Stomach (tissue), 9 donors: ENCODE results near the gene SORCS2. TPM values are rescaled to one million over a fixed set of nuclear protein-coding genes. Genes with fewer than 3 reads are reported as not detected.

Experiments used
- DNase-seq, 2 donors: peaks; one replicate each; pipeline versions ENCODE4 v3.0.0 to v3.0.0-alpha.2; 2013 to 2019
- H3K27ac ChIP-seq, 5 donors: fragments of 200-600 bp in 4 of 5; sonication (generic) in 4 of 5; one replicate each; pipeline ENCODE4 v1.5.1; 2013 to 2019; ENCODE audit warnings: mild to moderate bottlenecking in 1 of 5, moderate library complexity in 1 of 5
- H3K27me3 ChIP-seq, 3 donors: fragments of 200-600 bp; sonication (generic); one replicate each; pipeline ENCODE4 v1.5.1; 2017 to 2019; ENCODE audit warnings: mixed run types in 1 of 3
- H3K36me3 ChIP-seq, 4 donors: fragments of 200-600 bp; sonication (generic); 1 replicate in 3 of 4; 2 replicates in 1 of 4; pipeline ENCODE4 v1.5.1; 2016 to 2019
- H3K4me1 ChIP-seq, 4 donors: fragments of 200-600 bp; sonication (generic); one replicate each; pipeline ENCODE4 v1.5.1; 2016 to 2019
- H3K4me3 ChIP-seq, 4 donors: fragments of 200-600 bp; sonication (generic) in 3 of 4; one replicate each; pipeline ENCODE4 v1.5.1; 2016 to 2019; ENCODE audit warnings: mild to moderate bottlenecking in 1 of 4
- H3K9me3 ChIP-seq, 4 donors: fragments of 200-600 bp; sonication (generic); one replicate each; pipeline ENCODE4 v1.5.1; 2016 to 2019
- CTCF ChIP-seq, 7 experiments: fragments of 450-650 bp in 4 of 7; fragments of 200-600 bp in 3 of 7; sonication (generic) in 3 of 7; IDR thresholded peaks; one replicate each; pipeline ENCODE4 v1.5.1; 2016 to 2019; ENCODE audit warnings: antibody characterized with exemption in 7 of 7, control low read depth in 2 of 7, mild to moderate bottlenecking in 1 of 7
- EP300 ChIP-seq: sonication (generic); formaldehyde crosslinking; IDR thresholded peaks from one replicate; pipeline ENCODE4 v1.6.1; 2017; ENCODE audit warnings: antibody characterized with exemption
- POLR2A ChIP-seq, 4 donors: fragments of 450-650 bp; IDR thresholded peaks; one replicate each; pipeline ENCODE4 v1.6.1; 2016; ENCODE audit warnings: antibody characterized with exemption in 4 of 4, control low read depth in 2 of 4, mild to moderate bottlenecking in 1 of 4, moderate library complexity in 1 of 4
- POLR2AphosphoS5 ChIP-seq, 3 donors: sonication (generic); formaldehyde crosslinking; IDR thresholded peaks; one replicate each; pipeline ENCODE4 v1.6.1; 2016; ENCODE audit warnings: antibody characterized with exemption in 3 of 3
- WGBS, 5 donors: extraction: QIAGEN DNeasy Blood & Tissue Kit in 3 of 5; methylation state at CpG; one replicate each; pipeline versions ENCODE4 v1.1.5 to v1.1.7; 2013 to 2018; 5-methylcytosine and 5-hydroxymethylcytosine counted together
- intact Hi-C: fragments of 100-400 bp; cut with DNase I; formaldehyde crosslinking; loops from one replicate; pipeline ENCODE4 v1.15.1; 2023; ENCODE audit warnings: low total_unique reads
- polyA plus RNA-seq, 3 donors: library from polyadenylated mRNA; stranded (reverse); fragments of 200-250 nt; gene quantifications; one replicate each; pipeline ENCODE4 v1.2.3, GENCODE V29; 2013
- total RNA-seq, 5 donors: library from RNA; depleted of rRNA; stranded (reverse); fragments of >200 nt; gene quantifications; one replicate each; pipeline versions ENCODE4 v1.1.0 to v1.2.3, GENCODE V29; 2014 to 2016
- donor health status: healthy with polysubstance abuse.
- donor health status: Bipolar disorder and iron deficiency.
- donor health status: healthy.

SORCS2 gene
- total and polyA plus RNA-seq, 8 donors = under 0.01 to 13.0 (median 0.50) TPM; not detected in 1

- no peak overlapping the region for H3K27ac ChIP-seq
- 49 to 78% (median 74%) methylated on average over 10 of the region's 10 CpGs for WGBS, 5 donors
- DNase-seq = no peak
- no peaks in the 10 kb centered on the region for H3K4me1 ChIP-seq
- no peaks in the 10 kb centered on the region for H3K9me3 ChIP-seq
- H3K36me3 ChIP-seq = no peaks in the 10 kb centered on the region
- no peak overlapping the region for H3K4me3 ChIP-seq
- TF ChIP-seq POLR2A (IDR thresholded peaks at IDR 0.05) (no peak), EP300 (no peak), CTCF (IDR thresholded peaks at IDR 0.05) (no peak)
- intact Hi-C loops = no loop called here
- H3K27me3 ChIP-seq = peaks cover 0 to 9% (median 0%) of the 10 kb centered on the region in 3 donors
Observed at GRCh38 chr4:7427361-7427760, 235.0 kb downstream of the SORCS2 start.

DNA sequence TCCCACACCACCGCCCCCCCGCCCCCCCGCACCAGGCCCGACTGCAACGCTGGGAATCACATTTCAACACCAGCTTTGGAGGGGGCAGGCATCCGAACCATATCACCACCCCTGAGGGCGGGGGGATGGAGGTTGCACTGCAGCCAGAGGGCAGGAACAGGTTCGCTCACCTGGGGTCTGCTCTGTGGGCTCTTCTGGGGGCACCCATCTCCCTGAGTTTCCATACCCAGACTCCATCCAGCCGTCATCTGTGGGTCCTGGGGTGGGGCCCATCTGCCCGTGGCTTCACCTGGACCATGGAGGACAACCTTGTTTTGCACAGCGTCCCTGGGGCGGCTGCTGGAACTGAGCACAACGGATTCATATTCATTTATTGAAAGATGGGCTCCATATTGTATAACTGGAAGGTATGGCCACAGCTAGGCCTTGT, 235.5 kb downstream of the SORCS2 start:
- Histone ChIP-seq H3K4me3 (no peak overlapping the region), H3K27me3 (peaks cover 0 to 9% (median 0%) of the 10 kb centered on the region in 3 donors), H3K4me1 (no peaks in the 10 kb centered on the region), H3K36me3 (no peaks in the 10 kb centered on the region), H3K9me3 (no peaks in the 10 kb centered on the region), H3K27ac (no peak overlapping the region)
- intact Hi-C loops = no loop called here
- 77 to 86% (median 82%) methylated on average over 10 to 13 of the region's 13 CpGs for WGBS, 5 donors
- DNase-seq = peak in 1 of 2 donors; percentile 21
- no peak for TF ChIP-seq EP300
- TF ChIP-seq POLR2AphosphoS5 (IDR thresholded peaks at IDR 0.05) = no peak
- TF ChIP-seq POLR2A (IDR thresholded peaks at IDR 0.05) = no peak
- TF ChIP-seq CTCF (IDR thresholded peaks at IDR 0.05) = no peak

DNA sequence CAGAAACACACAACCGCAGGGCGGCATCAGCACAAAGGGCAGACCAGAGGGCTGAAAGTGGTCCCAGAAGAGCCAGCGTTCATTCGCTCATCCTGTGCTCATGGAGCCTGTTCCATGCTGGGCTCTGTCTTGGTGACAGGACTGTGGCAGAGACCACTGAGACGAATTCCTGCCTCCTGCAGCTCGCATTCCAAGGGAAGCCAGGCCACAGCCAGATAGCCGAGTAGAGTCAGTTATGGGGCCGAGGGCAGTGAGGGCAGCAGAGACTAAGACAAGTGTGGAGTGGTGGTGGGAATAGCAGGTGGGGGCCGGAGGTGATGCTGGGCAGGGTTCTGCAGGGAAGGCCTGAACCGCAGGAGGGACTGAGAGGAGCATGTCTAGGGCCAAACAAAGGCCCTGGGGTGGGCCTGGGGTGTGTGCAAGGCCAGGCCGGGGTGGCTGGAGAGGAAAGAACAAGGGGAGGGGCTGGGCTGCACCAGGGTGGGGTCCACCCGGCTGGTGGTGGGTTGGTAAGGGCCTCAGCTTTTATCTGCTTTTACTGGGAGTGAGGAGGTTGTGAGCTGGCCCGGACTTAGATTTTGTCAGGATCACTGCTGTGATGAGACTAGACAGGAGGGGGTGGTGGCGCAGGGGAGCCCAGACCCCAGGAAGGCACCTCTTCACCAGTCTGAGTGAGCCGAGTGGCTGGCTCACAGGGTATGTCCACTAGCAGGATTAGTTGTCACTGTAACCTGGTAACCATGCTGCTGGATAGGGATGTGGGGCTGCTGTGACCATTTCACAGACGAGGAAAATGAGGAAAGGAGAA, 236.1 kb downstream of the SORCS2 start:
- Histone ChIP-seq H3K27me3 (peaks cover 0 to 9% (median 0%) of the 10 kb centered on the region in 3 donors), H3K4me3 (no peak overlapping the region), H3K4me1 (no peaks in the 10 kb centered on the region), H3K27ac (no peak overlapping the region), H3K9me3 (no peaks in the 10 kb centered on the region), H3K36me3 (no peaks in the 10 kb centered on the region)
- WGBS, 5 donors = 81 to 83% (median 82%) methylated on average over 16 of the region's 16 CpGs
- TF ChIP-seq POLR2A (IDR thresholded peaks at IDR 0.05) (no peak), POLR2AphosphoS5 (IDR thresholded peaks at IDR 0.05) (no peak), EP300 (no peak), CTCF (IDR thresholded peaks at IDR 0.05) (no peak)
- intact Hi-C loops = no loop called here
- DNase-seq = peak in 1 of 2 donors; percentile 16

DNA sequence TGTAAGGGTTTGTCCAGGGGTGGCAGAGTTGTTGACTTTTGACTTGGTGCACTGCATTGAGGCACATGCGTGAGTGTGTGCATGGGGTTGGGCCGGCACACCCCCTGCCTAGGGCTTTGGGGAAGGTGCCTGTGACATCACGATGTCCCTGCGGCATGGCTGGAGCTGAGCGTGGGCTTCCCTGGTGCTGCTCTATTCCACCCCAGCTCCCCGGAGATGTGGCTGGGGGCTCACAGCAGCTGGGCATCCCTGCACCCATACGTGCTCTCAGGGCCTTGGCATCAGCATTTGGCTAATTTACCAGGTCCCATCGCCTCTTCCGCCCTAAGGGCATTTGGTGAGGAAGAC, 236.7 kb downstream of the SORCS2 start:
- H3K4me3 ChIP-seq = no peak overlapping the region
- H3K4me1 ChIP-seq = peaks cover 0 to under 1% (median 0%) of the 10 kb centered on the region in 4 donors
- intact Hi-C loops = no loop called here
- H3K36me3 ChIP-seq = no peaks in the 10 kb centered on the region
- no peaks in the 10 kb centered on the region for H3K9me3 ChIP-seq
- H3K27me3 ChIP-seq = peaks cover 0 to 9% (median 0%) of the 10 kb centered on the region in 3 donors
- no peak for TF ChIP-seq POLR2AphosphoS5 (IDR thresholded peaks at IDR 0.05)
- TF ChIP-seq CTCF (IDR thresholded peaks at IDR 0.05) = no peak
- TF ChIP-seq EP300 = no peak
- TF ChIP-seq POLR2A (IDR thresholded peaks at IDR 0.05) = no peak
- 80 to 92% (median 88%) methylated on average over 5 to 9 of the region's 9 CpGs for WGBS, 5 donors
- DNase-seq = peak in 1 of 2 donors; percentile 24
- H3K27ac ChIP-seq = no peak overlapping the region
